T-cell (primary cell): ENCODE data around the gene LCMT2. TPM values are rescaled to one million over a fixed set of nuclear protein-coding genes. Genes with fewer than 3 reads are reported as not detected.
"Not testable (repeated sequence)": the region's sequence is repeated elsewhere in the genome, so short reads cannot be mapped to it uniquely, and the experiment has no call there.

Source experiments
- ATAC-seq, 4 experiments: fragments of 200-7000 bp in 3 of 4; fragments of 150-1000 bp in 1 of 4; cut with Tn5 transposase; replicated peaks in 1 of 4; 1 replicate in 3 of 4; 2 replicates in 1 of 4; pipeline ENCODE4 v1.10.0; 2021; ENCODE audit warnings: moderate library complexity in 3 of 4, mild to moderate bottlenecking in 2 of 4, moderate number of reproducible peaks in 1 of 4
- CTCF ChIA-PET, 2 donors: fragments of 300-600 bp; sonication (Branson Sonifier 250); formaldehyde crosslinking; loops; one replicate each; lab custom pipeline; 2022; ENCODE audit warnings: antibody characterized with exemption in 2 of 2; lab: Charles Lee
- POLR2A ChIA-PET, 2 donors: fragments of 300-600 bp; sonication (Branson Sonifier 250); formaldehyde crosslinking; loops; one replicate each; lab custom pipeline; 2022; ENCODE audit warnings: antibody characterized with exemption in 2 of 2; lab: Charles Lee
- DNase-seq, 35 experiments: peaks; one replicate each; pipeline versions ENCODE4 v3.0.0 to v3.0.0-alpha.2; 2013 to 2023
- H3K27ac ChIP-seq: one replicate; pipeline ENCODE4 v1.5.1; 2013; ENCODE audit warnings: low read length
- H3K27me3 ChIP-seq, 2 experiments: replicated peaks in 1 of 2; 1 replicate in 1 of 2; 2 replicates in 1 of 2; pipeline versions ENCODE4 v1.6.1 to v1.7.0; 2013; ENCODE audit warnings: low read length in 1 of 2, mixed read lengths in 1 of 2; ENCODE audit not compliant: control insufficient read depth in 2 of 2, insufficient read depth in 2 of 2; ENCODE audit errors: extremely low read depth in 1 of 2
- H3K36me3 ChIP-seq, 2 donors: 1 replicate in 1 of 2; 2 replicates in 1 of 2; pipeline versions ENCODE4 v1.6.1 to v1.7.0; 2013; ENCODE audit warnings: low read length in 1 of 2; ENCODE audit not compliant: control insufficient read depth in 2 of 2, insufficient read depth in 1 of 2; ENCODE audit errors: extremely low read depth in 1 of 2
- H3K4me1 ChIP-seq, 2 experiments: 1 replicate in 1 of 2; 2 replicates in 1 of 2; pipeline versions ENCODE4 v1.6.1 to v1.7.0; 2013; ENCODE audit warnings: low read length in 2 of 2, mixed read lengths in 1 of 2; ENCODE audit not compliant: insufficient read depth in 2 of 2, control insufficient read depth in 1 of 2; ENCODE audit errors: extremely low read depth in 1 of 2
- H3K4me3 ChIP-seq, 2 donors: 1 replicate in 1 of 2; 2 replicates in 1 of 2; pipeline versions ENCODE4 v1.5.1 to v1.7.0; 2013; ENCODE audit warnings: mild to moderate bottlenecking in 2 of 2, low read length in 1 of 2, moderate library complexity in 1 of 2; ENCODE audit not compliant: control insufficient read depth in 1 of 2; ENCODE audit errors: extremely low read depth in 1 of 2
- H3K9me3 ChIP-seq: 2 replicates; pipeline ENCODE4 v1.7.0; 2013
- H3K27ac Mint-ChIP-seq, 2 donors: one replicate each; pipeline ENCODE4 v1.8.0; 2020 to 2021; ENCODE audit warnings: mild to moderate bottlenecking in 2 of 2, mixed read lengths in 2 of 2
- H3K27me3 Mint-ChIP-seq, 2 donors: one replicate each; pipeline ENCODE4 v1.8.0; 2021 to 2022; ENCODE audit warnings: mixed read lengths in 2 of 2
- H3K36me3 Mint-ChIP-seq: one replicate; pipeline ENCODE4 v1.8.0; 2021; ENCODE audit warnings: mixed read lengths
- H3K4me1 Mint-ChIP-seq, 3 donors: one replicate each; pipeline ENCODE4 v1.8.0; 2020 to 2022; ENCODE audit warnings: mixed read lengths in 3 of 3, mild to moderate bottlenecking in 1 of 3
- H3K4me3 Mint-ChIP-seq, 3 donors: one replicate each; pipeline ENCODE4 v1.8.0; 2020 to 2022; ENCODE audit warnings: mild to moderate bottlenecking in 3 of 3, mixed read lengths in 3 of 3, moderate library complexity in 3 of 3
- H3K9me3 Mint-ChIP-seq, 3 donors: one replicate each; pipeline ENCODE4 v1.8.0; 2020 to 2022; ENCODE audit warnings: mixed read lengths in 3 of 3
- WGBS: methylation state at CpG from one replicate; pipeline ENCODE4 v1.1.5; 2013; ENCODE audit warnings: missing lambda C conversion rate; ENCODE audit not compliant: insufficient coverage; 5-methylcytosine and 5-hydroxymethylcytosine counted together
- total RNA-seq, 35 experiments: library from RNA in 6 of 35; stranded (reverse) in 6 of 35; fragments of 120-200 nt in 1 of 35; gene quantifications; one replicate each; pipeline versions ENCODE4 v1.2.1 to v1.2.4 and lab custom pipeline; 2013 to 2026

LCMT2 gene
- total RNA-seq, 5 donors from 2014 or later (not counting 1 experiment from before 2014, with no cell fraction given) = 9.3 to 13.6 (median 10.7) TPM

- H3K36me3 ChIP-seq = no peaks in the 10 kb centered on the region
- no peak overlapping the region for H3K27ac ChIP-seq
- peaks cover 7 to 26% of the 10 kb centered on the region in 2 experiments for H3K27me3 ChIP-seq
- no peak for DNase-seq
- 100% methylated on average over 3 of the region's 6 CpGs for WGBS
- H3K9me3 ChIP-seq = no peaks in the 10 kb centered on the region
- H3K4me1 ChIP-seq = peaks cover 0 to 3% of the 10 kb centered on the region in 2 experiments
- H3K4me3 ChIP-seq = no peak overlapping the region
- peaks cover 53 to 54% of the 10 kb centered on the region in 2 donors for H3K27me3 Mint-ChIP-seq
- H3K36me3 Mint-ChIP-seq = no peaks in the 10 kb centered on the region
- H3K4me1 Mint-ChIP-seq = peaks cover 4 to 8% (median 6%) of the 10 kb centered on the region in 3 donors
- no peak for ATAC-seq
- H3K4me3 Mint-ChIP-seq = peak overlapping the region in 1 of 3 donors; percentile 42
- no peak overlapping the region for H3K27ac Mint-ChIP-seq
- POLR2A ChIA-PET = no interaction called here
- CTCF ChIA-PET = no interaction called here
- H3K9me3 Mint-ChIP-seq = no peaks in the 10 kb centered on the region
These were observed 36.2 kb downstream of the LCMT2 start for GRCh38 chr15:43294091-43294706.

DNA sequence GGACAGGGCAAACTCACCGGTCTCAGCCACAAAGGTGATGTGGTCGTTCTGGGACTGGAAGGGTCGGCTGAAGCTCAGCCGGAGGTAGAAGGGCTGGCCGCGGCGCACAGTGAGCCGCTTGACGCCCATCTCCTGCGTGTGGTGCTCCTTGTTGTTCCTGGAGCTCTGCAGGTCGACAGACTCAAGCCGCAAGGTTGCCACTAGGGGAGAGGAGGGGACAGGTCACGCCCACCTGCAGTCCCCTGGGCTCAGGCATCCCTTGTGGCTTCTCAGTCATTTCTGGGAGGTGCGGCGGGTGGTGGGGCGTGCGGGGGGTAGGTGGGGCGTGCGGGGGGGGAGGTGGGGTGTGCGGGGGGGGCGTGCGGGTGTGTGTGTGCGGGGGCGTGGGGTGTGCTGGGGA lies 36.9 kb downstream of the LCMT2 start:
- CTCF ChIA-PET = no interaction called here
- no peak overlapping the region for H3K4me3 ChIP-seq
- Mint-ChIP-seq H3K4me1 (peaks cover 4 to 8% (median 6%) of the 10 kb centered on the region in 3 donors), H3K4me3 (no peak overlapping the region), H3K27ac (no peak overlapping the region), H3K9me3 (no peaks in the 10 kb centered on the region), H3K36me3 (no peaks in the 10 kb centered on the region), H3K27me3 (peaks cover 53 to 54% of the 10 kb centered on the region in 2 donors)
- peak in 14 of 35 experiments; percentile 2 to 23 (median 7) for DNase-seq
- H3K27ac ChIP-seq = no peak overlapping the region
- peak in 2 of 4 experiments; percentile 23 to 36 for ATAC-seq
- POLR2A ChIA-PET = no interaction called here
- peaks cover 0 to 3% of the 10 kb centered on the region in 2 experiments for H3K4me1 ChIP-seq
- WGBS = 26% methylated on average over 12 of the region's 24 CpGs
- H3K36me3 ChIP-seq = no peaks in the 10 kb centered on the region
- H3K27me3 ChIP-seq = peaks cover 7 to 26% of the 10 kb centered on the region in 2 experiments
- H3K9me3 ChIP-seq = no peaks in the 10 kb centered on the region

DNA sequence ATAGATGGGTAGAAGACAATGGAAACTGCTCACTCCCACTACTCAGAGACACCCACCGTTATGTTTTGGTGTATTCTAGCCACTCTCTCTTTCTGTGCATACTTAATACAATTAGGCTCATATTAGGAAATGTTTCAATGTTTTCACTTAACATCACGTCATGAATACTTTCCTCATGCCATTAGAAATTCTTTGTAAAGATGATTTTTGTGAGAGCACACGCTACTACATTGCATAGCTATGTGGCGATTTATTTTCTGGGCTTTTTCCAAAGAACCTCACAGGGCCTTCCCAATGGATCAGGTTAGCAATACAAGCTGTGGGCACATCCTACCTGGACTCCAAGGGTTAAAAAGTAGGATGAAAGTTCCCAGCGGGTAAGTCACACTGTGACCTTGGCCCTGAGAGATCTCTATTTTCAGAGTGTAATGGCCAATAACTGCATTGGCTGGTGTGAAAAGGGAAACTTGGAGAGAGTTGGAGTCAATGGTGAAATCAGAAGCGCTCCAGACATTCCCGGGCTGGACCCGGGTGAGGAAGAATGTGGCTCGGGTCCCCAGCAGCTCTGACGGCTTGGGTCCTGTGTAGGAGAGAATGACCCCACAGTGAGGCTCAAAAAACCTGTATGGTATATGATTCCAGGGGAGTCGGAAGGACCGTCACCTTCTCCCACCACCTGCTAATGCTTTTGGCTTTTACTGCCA lies 37.8 kb downstream of the LCMT2 start:
- 86% methylated on average over 4 of the region's 12 CpGs for WGBS
- H3K4me3 Mint-ChIP-seq = no peak overlapping the region
- no peak for DNase-seq
- H3K27me3 Mint-ChIP-seq = peaks cover 47 to 48% of the 10 kb centered on the region in 2 donors
- no peak overlapping the region for H3K4me3 ChIP-seq
- H3K36me3 Mint-ChIP-seq = no peaks in the 10 kb centered on the region
- POLR2A ChIA-PET = no interaction called here
- peaks cover 7 to 21% of the 10 kb centered on the region in 2 experiments for H3K27me3 ChIP-seq
- no peak overlapping the region for H3K27ac ChIP-seq
- peaks cover 4 to 8% (median 6%) of the 10 kb centered on the region in 3 donors for H3K4me1 Mint-ChIP-seq
- H3K9me3 Mint-ChIP-seq = no peaks in the 10 kb centered on the region
- ATAC-seq = no peak
- H3K9me3 ChIP-seq = no peaks in the 10 kb centered on the region
- H3K27ac Mint-ChIP-seq = no peak overlapping the region
- H3K4me1 ChIP-seq = peaks cover 0 to 3% of the 10 kb centered on the region in 2 experiments
- H3K36me3 ChIP-seq = no peaks in the 10 kb centered on the region
- CTCF ChIA-PET = interaction anchor here (0.5 to 0.6 kb wide), 2 partner anchors 368 to 451 kb away, joined by 3 to 4 read pairs; no protein-coding TSS in a partner anchor

DNA sequence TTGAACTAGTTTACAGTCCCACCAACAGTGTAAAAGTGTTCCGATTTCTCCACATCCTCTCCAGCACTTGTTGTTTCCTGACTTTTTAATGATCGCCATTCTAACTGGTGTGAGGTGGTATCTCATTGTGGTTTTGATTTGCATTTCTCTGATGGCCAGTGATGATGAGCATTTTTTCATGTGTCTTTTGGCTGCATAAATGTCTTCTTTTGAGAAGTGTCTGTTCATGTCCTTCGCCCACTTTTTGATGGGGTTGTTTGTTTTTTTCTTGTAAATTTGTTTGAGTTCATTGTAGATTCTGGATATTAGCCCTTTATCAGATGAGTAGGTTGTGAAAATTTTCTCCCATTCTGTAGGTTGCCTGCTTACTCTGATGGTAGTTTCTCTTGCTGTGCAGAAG lies 40.7 kb downstream of the LCMT2 start:
- CTCF ChIA-PET, H3K27ac Mint-ChIP-seq, H3K36me3 ChIP-seq, H3K9me3 ChIP-seq, H3K9me3 Mint-ChIP-seq, POLR2A ChIA-PET, H3K4me3 ChIP-seq, H3K4me3 Mint-ChIP-seq, DNase-seq, H3K27ac ChIP-seq, ATAC-seq, H3K4me1 ChIP-seq, H3K36me3 Mint-ChIP-seq: not testable (repeated sequence)
- H3K27me3 Mint-ChIP-seq = peaks cover 31 to 34% of the 10 kb centered on the region in 2 donors
- WGBS = no CpG with 5 or more reads among the region's 3 CpGs
- peaks cover 7 to 29% of the 10 kb centered on the region in 2 experiments for H3K27me3 ChIP-seq
- peaks cover 4 to 12% (median 8%) of the 10 kb centered on the region in 3 donors for H3K4me1 Mint-ChIP-seq

GRCh38 chr15:43287254-43287653 lies 43.1 kb downstream of the LCMT2 start:
- H3K27ac Mint-ChIP-seq = no peak overlapping the region
- H3K27me3 ChIP-seq = peaks cover 0 to 20% of the 10 kb centered on the region in 2 experiments
- no peak for DNase-seq
- POLR2A ChIA-PET = no interaction called here
- H3K27me3 Mint-ChIP-seq = peaks cover 13 to 14% of the 10 kb centered on the region in 2 donors
- no peaks in the 10 kb centered on the region for H3K36me3 Mint-ChIP-seq
- peaks cover 0 to 8% (median 2%) of the 10 kb centered on the region in 3 donors for H3K4me1 Mint-ChIP-seq
- no peaks in the 10 kb centered on the region for H3K9me3 ChIP-seq
- no peak overlapping the region for H3K27ac ChIP-seq
- CTCF ChIA-PET = interaction anchor here in 1 of 2 donors (1.3 kb wide), 1 partner anchor 62 kb away, joined by 5 read pairs; no protein-coding TSS in a partner anchor
- no peak overlapping the region for H3K4me3 ChIP-seq
- H3K4me3 Mint-ChIP-seq = no peak overlapping the region
- peaks cover 0 to 3% of the 10 kb centered on the region in 2 experiments for H3K4me1 ChIP-seq
- ATAC-seq = no peak
- H3K9me3 Mint-ChIP-seq = no peaks in the 10 kb centered on the region
- 81% methylated on average over 11 of the region's 15 CpGs for WGBS
- no peaks in the 10 kb centered on the region for H3K36me3 ChIP-seq

DNA sequence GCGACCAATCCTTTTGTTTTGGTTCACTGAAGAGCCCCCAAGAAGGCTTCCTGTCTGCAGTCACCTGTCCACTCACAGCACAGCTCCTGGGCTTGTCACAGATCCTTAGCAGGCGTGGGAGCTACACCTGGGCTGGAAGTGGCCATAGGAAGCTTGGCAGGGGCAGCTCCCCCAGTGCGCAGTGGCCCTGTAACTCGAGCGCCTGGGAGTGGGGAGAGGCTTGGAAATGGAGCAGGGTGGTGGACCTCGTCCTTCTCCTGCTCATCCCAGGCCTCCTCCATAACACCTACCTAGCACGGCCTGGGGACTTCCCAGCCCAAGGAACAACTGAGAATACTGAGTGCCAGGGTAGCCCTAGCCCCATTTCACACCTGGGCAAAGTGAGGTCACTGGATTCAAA lies 44.3 kb downstream of the LCMT2 start:
- Mint-ChIP-seq H3K36me3 (no peaks in the 10 kb centered on the region), H3K27me3 (peaks cover 7 to 8% of the 10 kb centered on the region in 2 donors), H3K4me3 (no peak overlapping the region), H3K9me3 (no peaks in the 10 kb centered on the region), H3K27ac (no peak overlapping the region), H3K4me1 (peaks cover 0 to 8% (median 2%) of the 10 kb centered on the region in 3 donors)
- Histone ChIP-seq H3K27ac (no peak overlapping the region), H3K27me3 (peaks cover 0 to 18% of the 10 kb centered on the region in 2 experiments), H3K4me3 (no peak overlapping the region), H3K36me3 (no peaks in the 10 kb centered on the region), H3K4me1 (peaks cover 0 to 3% of the 10 kb centered on the region in 2 experiments), H3K9me3 (no peaks in the 10 kb centered on the region)
- DNase-seq (no peak), ATAC-seq (no peak)
- POLR2A ChIA-PET = no interaction called here
- CTCF ChIA-PET = interaction anchor here (0.5 to 2.3 kb wide), 13 partner anchors 32 to 150 kb away, joined by 3 to 60 read pairs (median 3); no protein-coding TSS in a partner anchor
- 49% methylated on average over 3 of the region's 7 CpGs for WGBS
